GM10847 (cell line): ENCODE data around the gene ANKRD65.
A peak's percentile ranks its signal among the peaks of the same experiment; 100 is the strongest.

Experiments
- POLR2A ChIP-seq: IDR thresholded peaks from 2 replicates; pipeline ENCODE4 v1.6.1; 2011; ENCODE audit not compliant: insufficient read length; ENCODE audit errors: extremely low read depth

Gene ANKRD65

DNA sequence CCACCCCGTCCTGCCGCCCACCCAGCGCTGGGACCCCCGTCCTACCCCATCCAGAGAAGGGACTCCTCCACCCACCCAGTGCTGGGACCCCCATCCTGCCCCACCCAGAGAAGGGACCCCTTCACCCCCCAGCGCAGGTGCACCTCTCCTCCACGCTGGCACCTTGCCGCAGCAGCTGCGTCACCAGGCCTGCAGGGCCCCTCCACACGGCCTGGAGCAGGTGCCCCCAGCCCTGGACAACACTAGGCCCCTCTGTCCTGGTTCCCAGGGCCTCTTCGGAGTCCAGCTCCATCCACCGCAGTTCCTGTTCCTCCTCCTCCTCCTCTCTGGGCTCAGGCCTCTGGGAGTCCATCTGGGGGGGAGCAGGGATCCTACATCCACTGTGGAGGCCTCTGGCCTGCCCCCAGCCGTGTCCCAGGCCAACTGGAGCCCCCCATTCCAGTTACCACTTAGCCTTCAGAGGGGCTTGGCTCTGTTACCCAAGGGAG is 378 bp downstream of the ANKRD65 start:
- no peak for TF ChIP-seq POLR2A

- no peak for TF ChIP-seq POLR2A
Measured at GRCh38 chr1:1419813-1420653, 1.0 kb downstream of the ANKRD65 start.

- TF ChIP-seq POLR2A: no peak
Measured at GRCh38 chr1:1419363-1419812, 1.7 kb downstream of the ANKRD65 start.

- no peak for TF ChIP-seq POLR2A
Measured at GRCh38 chr1:1418464-1419362, 2.4 kb downstream of the ANKRD65 start.

DNA sequence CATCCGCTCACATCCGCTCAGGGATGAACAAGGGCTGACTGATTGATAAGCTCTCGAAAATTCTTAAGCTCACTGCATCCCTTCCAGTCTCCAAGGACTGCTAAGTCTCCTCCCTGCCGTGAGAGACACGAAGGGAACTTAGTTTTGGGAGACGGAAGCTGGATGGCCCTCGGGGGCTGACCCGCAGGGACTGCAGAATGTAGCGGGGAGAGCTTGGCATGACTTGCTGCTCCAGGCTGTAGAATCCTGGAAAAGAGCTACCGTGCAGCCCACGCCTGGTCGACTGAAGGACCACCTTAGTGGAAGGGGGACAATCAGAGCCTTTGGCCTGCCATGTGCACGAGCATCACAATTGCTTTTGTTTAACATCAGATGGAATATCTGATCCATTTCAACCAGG is 5.3 kb downstream of the ANKRD65 start:
- no peak for TF ChIP-seq POLR2A

DNA sequence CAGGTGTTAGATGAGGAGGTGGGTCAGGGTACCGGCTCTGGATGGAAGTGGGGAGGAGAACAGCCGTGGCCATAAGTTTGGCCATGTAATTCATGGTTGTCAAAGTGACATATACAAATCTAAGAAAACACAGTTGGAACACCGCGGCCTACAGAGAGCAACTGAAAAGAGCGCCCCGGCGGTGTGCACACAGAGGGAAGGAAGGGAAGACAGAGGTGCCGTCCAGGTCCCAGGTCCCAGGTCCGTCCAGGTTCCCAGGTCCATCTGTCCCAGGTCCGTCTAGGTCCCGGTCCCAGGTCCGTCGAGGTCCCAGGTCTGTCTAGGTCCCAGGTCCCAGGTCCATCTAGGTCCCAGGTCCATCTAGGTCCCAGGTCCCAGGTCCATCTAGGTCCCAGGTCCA is 9.4 kb downstream of the ANKRD65 start:
- no peak for TF ChIP-seq POLR2A

- no peak for TF ChIP-seq POLR2A
Measured at GRCh38 chr1:1407636-1408318, 13.3 kb downstream of the ANKRD65 start.

DNA sequence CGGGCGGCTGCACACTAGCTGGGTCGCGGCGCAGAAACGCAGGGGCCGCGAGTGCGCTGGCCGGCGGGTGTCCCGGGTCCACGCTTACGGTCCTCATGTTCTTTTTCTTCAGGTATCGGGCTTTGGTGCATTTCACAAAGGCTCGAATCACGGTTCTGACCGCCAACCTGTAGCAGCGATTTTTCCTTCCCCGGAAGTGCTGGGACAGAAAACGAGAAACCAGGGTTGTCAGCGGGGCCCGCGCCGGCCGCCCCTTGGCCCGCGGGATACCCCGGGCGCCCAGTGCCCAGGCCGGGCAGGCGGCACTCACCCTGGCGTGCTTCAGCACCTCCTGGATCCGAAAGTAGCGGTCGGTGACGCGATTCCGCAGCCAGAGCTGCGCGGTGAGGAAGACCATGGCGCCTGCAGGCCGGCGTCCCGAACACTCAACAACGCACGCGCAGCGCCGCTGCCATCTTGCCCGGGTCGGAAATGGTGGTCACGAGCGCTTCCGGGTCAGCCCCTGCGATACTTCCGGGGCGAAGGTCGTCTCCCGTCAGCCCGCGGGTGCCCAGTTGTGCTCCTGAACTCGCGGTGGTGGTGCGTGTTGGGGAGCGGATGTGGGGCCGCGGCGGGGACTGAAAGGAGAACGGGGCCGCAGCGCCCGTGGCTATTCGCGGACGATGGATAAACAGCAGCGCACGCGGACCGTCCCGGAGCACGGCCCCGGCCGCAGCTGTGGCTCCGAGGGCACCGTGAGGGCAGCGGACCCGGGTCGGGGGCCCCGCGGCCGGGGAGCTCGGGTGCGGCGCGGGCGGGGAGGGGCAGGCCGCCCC is 14.0 kb downstream of the ANKRD65 start, which contains the start of gene MRPL20:
Gene MRPL20 (minus strand): TSS at position 473 of the 815 bp plus-strand sequence. CDS start 76 bp downstream, at position 397.
- TF ChIP-seq POLR2A: peak; percentile 92

DNA sequence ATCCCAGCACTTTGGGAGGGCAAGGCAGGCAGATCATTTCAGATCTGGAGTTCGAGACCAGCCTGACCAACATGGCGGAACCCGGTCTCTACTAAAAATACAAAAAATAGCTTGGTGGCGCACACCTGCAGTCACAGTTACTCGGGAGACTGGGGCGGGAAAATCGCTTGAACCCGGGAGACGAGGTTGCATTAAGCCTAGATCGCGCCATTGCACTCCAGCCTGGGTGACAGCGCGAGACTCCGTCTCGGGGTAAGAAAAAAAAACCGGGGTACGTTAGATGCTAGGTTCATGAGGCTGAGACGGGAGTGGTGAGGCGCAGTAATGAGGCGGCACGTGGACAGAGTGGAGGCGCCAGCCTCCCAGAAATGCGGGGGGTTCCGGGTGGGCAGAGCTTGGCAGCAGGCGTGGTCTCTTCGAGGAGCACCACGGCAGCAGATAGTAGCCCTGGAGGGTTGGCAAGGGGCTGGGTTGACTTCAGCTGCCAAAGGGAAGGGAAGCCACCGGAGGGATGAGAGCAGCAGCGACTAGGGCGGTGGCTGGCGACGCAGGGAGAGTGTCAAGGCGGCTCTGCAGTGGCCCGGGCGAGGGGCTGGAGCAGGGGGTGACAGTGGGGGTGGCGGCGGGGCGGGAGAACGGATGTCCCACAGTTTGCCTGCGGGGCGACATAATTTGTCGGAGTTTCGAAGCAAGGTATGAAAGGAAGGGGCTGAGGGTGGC is 14.8 kb downstream of the ANKRD65 start:
- TF ChIP-seq POLR2A: no peak

GRCh38 chr1:1403653-1404052 is 17.4 kb downstream of the ANKRD65 start:
- TF ChIP-seq POLR2A: no peak

GRCh38 chr1:1402072-1402900 is 18.8 kb downstream of the ANKRD65 start:
- TF ChIP-seq POLR2A: no peak

- TF ChIP-seq POLR2A: no peak
Measured at GRCh38 chr1:1401457-1402010, 19.5 kb downstream of the ANKRD65 start.

DNA sequence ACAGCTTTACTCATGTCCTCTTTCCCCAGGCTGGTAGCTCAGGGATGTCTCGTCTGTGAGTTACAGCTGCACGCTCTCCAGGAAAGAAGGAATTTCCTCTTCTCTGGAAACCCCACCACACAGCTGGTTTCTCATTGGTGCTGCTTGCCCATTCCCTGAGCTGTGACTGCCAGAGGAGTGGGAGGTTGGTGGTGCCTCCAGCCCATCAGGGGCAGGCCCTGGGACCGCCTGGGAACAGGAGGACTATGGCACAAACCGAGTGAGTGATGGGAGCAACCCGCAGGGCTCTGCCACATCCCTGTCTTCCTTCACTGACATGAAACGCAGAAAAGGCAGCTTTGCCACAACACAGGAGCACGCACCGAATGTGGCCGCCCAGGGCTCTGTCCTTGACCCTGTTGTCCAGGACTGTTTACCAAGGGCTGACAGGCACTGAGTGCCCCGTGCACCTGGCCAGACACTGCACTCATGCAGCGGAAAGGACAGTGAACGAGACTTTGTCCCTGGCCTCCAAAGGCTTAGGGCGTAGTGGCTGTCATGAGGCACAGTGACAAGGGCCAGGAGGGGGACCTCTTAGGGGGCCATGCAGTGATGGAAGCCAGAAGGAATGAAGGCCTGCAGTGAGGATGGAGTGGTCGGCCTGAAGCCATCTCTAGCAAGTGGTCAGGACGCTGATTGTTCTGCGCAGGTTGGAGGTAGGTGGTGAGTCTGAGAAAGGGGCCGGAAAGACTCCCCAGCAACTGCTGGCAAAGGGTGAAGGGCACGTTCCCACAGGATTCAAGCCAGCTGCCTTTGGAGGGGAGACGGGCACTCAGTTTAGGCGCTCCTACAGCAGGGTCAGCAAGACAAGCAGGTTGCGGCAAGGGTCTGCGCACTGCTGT is 20.3 kb downstream of the ANKRD65 start:
- TF ChIP-seq POLR2A: no peak
